ENCODE data around the gene RNF150.

Gene RNF150

GRCh38 chr4:140976768-140977167 is 156.5 kb downstream of the RNF150 start:
- DNase-seq (ENCODE audit: low spot score) = no peak

DNA sequence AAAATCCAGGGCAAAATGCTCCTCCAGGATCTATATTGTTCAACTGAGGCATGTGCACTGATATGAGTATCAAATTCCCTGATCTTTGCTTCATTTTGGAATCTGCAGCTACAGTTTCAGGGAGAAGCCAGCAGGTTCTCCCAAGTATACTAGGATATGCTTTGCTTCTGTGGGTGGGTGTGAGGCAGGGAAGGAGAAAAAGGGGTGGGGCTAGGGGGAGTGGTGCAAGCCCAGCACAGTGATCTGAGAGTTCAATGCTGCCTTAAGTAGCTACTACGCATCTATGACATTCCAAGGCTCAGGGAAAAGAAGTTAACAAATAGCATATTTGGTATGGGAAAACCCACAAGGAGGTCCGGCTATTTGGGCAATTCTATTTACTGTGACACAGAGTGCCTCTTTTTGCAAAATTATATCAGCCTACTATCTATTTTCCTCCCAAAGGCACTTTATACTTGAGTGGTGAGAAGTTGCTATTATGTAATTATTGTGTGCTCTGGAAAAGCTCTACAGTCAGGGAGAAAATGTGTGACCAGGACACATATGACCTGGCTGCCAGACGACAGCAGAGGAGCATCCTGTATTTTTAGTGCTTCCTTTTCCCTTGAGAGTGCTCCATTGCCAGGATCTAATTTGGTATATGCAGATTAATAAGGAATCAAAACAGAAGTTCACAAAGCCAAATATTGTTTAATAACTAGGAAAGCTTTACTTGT is 162.0 kb downstream of the RNF150 start:
- DNase-seq (ENCODE audit: low spot score) = no peak

GRCh38 chr4:140969296-140969695 is 164.0 kb downstream of the RNF150 start:
- no peak for DNase-seq (ENCODE audit: low spot score)

GRCh38 chr4:140968371-140968770 is 164.9 kb downstream of the RNF150 start:
- no peak for DNase-seq (ENCODE audit: low spot score)

DNA sequence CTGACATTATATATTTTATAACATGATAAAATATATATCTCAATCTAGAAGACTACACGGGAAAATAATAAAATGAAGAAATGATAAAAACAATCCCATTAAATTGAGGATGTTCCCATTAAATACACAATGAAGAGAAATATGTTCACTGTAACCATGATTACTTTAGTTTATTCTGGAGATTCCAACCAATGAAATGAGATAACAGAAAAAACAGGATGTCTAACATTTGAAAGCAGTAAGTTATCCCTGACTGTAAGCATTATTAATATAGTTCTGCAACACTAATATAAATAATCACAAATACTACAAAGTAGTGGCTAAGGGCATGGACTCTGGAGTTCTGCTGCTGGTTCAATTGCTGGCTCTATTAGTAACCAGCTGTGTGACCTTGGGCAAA is 169.4 kb downstream of the RNF150 start:
- no peak for DNase-seq (ENCODE audit: low spot score)

DNA sequence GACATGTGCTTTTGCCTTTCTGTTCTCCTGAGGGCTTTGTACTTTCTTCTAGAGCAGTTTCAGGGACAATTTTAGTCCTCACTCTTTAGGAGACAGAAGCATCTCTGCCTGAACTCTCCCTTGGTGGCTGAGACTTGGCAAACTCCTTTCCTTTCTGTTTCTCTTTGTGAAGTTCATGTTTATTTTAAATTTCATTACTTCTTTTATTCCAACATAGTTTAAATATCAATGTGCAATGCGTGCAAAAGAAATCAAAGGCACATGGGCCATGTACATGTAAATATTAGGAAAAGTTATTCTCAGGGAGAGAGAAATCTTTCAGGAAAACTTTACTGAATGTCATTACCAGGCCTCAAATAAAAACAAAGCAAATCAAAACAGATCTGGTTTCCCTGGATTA is 177.6 kb downstream of the RNF150 start:
- no peak for DNase-seq (ENCODE audit: low spot score)

GRCh38 chr4:140952717-140953116 is 180.6 kb downstream of the RNF150 start:
- no peak for DNase-seq (ENCODE audit: low spot score)

GRCh38 chr4:140947506-140947905 is 185.8 kb downstream of the RNF150 start:
- DNase-seq (ENCODE audit: low spot score) = no peak

DNA sequence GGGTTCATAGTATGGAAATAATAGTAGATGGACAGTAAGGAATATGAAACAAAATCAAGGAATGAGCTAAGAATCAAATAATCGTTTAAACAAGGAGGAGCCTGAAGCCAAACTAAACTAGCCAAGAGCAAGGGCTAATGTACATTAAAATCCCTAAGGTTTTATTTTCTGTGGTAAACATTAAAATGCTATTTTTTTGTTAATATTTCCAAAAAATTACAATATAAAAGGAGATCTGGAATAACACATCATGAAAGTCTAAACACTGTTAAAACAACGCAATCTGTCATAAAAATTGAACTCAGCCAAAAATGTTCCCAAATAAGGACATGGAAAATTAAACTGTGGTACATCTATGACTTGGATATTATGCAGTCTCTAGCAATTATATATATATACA is 188.2 kb downstream of the RNF150 start:
- no peak for DNase-seq (ENCODE audit: low spot score)

DNA sequence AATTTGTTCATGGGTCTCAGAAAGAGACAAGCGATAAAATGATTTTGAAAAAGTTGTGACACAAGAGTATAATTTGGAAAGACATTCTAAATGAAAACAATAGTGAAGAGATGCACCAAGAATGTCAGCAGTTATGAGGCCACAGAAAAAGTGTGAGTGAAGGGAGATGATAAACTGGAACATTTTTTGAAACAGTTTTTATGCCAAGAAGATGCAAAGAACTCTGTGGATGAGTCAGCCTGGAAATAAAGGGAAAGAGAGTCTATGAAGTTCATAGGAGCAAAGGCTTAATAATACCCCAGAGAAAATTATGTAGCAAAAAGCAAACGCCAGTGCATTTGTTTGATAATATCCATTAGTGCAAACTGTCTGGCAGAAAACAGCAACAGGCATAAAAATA is 188.7 kb downstream of the RNF150 start:
- DNase-seq (ENCODE audit: low spot score) = no peak

- no peak for DNase-seq (ENCODE audit: low spot score)
Measured at GRCh38 chr4:140944199-140944515, 189.1 kb downstream of the RNF150 start.

GRCh38 chr4:140943486-140944198 is 189.6 kb downstream of the RNF150 start:
- no peak for DNase-seq (ENCODE audit: low spot score)

DNA sequence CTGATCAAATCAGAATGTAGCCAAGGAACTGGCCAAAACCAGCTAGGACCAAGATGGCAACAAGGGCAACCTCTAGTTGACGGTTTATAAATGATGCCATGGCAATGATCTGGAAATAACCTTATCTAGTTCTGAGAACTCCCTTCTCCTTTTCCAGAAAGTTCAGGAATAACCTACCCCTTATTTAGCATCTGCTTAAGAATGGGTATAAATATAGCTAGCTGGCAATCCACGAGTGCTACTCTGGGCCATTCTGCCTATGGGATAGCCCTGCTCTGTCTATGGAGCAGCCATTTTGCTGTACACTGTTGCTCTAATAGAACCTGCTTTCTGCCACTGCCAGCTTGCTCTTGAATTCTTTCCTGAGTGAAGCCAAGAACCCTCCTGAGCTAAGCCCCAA is 192.7 kb downstream of the RNF150 start:
- DNase-seq (ENCODE audit: low spot score) = no peak

GRCh38 chr4:140937866-140938265 is 195.4 kb downstream of the RNF150 start:
- no peak for DNase-seq (ENCODE audit: low spot score)

DNA sequence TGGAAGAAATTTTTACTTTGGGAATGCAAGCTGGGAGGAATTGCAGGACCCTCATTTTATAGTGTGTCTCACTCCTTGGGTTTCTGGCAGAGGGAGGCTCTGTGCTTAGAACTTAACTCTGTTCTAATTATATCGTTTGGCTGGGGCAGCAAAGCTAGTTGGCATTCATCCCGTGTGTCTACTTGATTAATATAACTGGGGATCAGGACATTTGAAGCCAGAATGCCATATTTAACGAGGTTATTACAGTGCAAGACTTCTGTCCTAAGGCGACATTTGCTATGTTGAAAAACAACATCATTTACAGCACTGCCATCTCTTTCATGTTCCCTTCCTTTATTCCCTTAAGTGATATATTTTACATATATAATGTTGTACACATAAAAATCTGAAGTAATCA is 198.0 kb downstream of the RNF150 start:
- no peak for DNase-seq (ENCODE audit: low spot score)

DNA sequence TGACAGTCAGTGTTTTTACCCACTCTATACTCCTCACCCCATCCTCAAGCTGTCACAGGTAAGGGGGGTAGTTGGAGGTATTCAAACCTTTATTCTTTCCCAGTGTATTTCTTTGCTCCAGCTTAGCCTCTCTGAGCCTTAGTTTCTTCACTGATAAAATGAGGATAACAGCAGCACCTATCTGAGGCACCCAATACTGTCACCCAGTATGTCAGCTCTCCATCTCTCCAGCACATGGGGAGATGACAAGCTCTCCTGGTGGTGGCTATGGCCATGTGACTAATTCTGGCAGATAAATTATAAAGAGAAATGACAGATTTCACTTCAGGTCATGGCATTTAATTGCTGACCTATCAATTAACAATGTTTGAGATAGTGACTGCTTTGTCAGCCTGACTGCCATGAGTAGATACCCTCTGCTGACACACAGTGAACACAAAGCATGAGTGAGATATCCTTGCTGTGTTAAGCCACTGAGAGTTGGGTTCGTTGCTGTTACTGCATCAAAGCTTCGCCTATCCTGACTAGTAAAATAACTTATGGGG is 200.7 kb downstream of the RNF150 start:
- DNase-seq (ENCODE audit: low spot score) = no peak

DNA sequence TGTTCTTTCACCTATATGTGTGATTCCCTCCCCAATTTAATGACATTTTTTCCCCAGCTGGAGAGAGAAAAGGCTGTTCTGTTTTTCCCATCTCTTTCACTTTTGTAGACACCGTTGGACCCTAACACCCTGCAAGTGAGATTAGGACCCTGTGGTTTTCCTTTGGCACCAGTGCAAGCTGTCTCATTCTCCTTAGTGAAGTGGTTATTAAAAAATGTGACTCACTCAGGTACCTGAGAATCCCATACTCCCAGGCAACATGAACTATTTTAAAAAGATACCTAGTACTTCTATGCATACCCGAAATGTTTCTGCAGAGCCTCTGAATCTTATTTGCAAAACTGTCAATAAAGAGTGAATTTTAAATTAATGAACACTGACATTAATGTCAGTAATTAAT is 201.4 kb downstream of the RNF150 start:
- no peak for DNase-seq (ENCODE audit: low spot score)

GRCh38 chr4:140930557-140930956 is 202.7 kb downstream of the RNF150 start:
- no peak for DNase-seq (ENCODE audit: low spot score)

DNA sequence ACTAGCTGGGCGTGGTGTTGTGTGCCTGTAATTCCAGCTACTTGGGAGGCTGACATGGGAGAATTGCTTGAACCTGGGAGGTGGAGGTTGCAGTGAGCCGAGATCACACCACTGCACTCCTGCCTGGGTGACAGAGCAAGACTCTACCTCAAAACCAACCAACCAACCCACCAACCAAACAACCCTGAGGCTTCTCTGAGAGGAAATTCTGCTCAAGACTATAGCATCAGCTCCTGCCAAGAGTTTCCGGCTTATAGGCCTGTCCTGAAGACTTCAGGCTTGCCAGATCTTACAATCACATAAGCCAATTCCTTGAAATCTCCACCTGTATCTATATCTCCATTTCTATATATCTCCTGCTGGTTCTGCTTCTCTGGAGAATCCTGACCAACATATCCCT is 203.3 kb downstream of the RNF150 start:
- DNase-seq (ENCODE audit: low spot score) = no peak

DNA sequence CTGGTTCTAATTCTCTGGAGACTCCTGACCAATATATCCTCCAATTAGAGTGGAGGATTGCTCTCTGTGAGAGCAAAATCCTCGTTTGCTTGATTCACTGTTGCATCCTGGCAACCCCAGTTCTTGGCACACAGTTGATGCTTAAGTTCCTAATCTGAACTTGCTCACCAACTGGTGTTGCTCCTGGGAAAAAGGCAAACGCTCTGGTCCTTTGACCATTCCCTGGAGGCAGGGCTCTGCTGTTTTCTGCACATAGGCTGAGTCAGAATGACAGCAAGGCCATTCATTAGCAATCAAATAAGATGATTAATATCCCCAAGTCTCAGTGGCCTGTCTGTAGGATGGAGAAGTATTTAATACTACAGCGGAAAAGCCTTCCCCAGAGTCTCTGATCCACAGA is 204.4 kb downstream of the RNF150 start:
- DNase-seq (ENCODE audit: low spot score) = no peak

DNA sequence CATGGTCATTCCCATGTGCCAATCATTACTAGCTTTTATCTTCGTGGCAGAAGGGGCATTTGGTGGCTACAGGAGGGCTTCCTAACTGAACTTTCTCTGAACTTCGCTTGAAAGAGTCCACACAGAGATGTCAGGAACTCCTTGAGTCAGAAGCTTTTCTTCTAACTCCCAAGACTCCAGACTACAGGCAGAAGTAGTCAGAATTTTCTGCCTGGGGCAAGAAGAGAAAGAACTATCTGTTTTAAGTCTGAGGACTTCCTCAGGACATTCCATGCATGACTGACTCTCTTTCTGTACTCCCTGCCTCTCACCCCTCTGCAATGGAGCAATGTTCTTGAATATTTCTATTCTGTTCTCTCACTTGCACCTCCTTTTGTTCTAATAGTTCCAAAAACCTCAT is 206.6 kb downstream of the RNF150 start:
- DNase-seq (ENCODE audit: low spot score) = no peak

- no peak for DNase-seq (ENCODE audit: low spot score)
Measured at GRCh38 chr4:140925417-140925816, 207.9 kb downstream of the RNF150 start.

GRCh38 chr4:140924761-140925392 is 208.4 kb downstream of the RNF150 start:
- no peak for DNase-seq (ENCODE audit: low spot score)

Measured in activated CD4-positive, alpha-beta T cell treated with anti-CD3 and anti-CD28 coated beads, Interleukin-2, Interleukin-4, amounts not matched to agents 100 ng/mL and 50 ng/mL, durations not matched to agents 16 hours and 8 hours (primary cell).